Hepatocyte (in vitro differentiated cells): Measurements from ENCODE around the gene TMEM200B.

Source experiments
- CTCF ChIP-seq: fragments of 200-600 bp; sonication (generic); IDR thresholded peaks from 2 replicates; pipeline ENCODE4 v1.5.1; 2016; ENCODE audit warnings: antibody characterized with exemption, mild to moderate bottlenecking; ENCODE audit not compliant: poor library complexity
- EZH2 ChIP-seq: fragments of 200-600 bp; sonication (generic); IDR thresholded peaks from 2 replicates; pipeline ENCODE4 v1.6.1; 2016; ENCODE audit warnings: antibody characterized with exemption, mild to moderate bottlenecking, borderline replicate concordance

GRCh38 chr1:29157269-29157601 lies 33.5 kb upstream of the TMEM200B start:
- no peak for TF ChIP-seq EZH2
- TF ChIP-seq CTCF, result no peak
